Measurements from ENCODE around the gene RRAS2.

DNA sequence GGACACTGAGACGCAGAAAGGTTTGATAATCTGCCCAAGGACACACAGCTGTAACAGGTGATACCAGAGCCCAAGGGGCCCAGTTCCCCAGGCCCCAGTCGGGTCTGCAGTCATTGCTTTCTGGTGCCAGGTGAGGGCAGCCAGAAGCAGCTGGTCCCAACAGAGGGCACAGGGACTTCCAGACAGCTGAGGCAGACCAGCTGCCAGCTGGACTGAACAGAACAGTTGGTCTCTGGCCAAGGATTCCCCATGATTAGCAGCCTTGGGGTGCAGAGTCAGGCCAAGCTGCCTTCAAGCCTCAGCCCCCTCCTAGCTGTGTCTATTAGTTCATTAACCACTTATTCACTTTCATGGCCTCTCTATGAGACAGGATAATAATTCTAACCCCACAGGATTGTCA is 105.6 kb downstream of the RRAS2 start:
- no peak for TF ChIP-seq YY1 (IDR thresholded peaks at IDR 0.05; ENCODE audit: insufficient read depth, insufficient read length)
- TF ChIP-seq SUZ12 (IDR thresholded peaks at IDR 0.05; ENCODE audit: extremely low read depth, insufficient read depth, insufficient read length) = no peak
- no peak for TF ChIP-seq ZNF274 (IDR thresholded peaks at IDR 0.05; ENCODE audit: low read depth, low read length)

Data from NT2/D1 (cell line).